Upper lobe of left lung (tissue), 4 donors: ENCODE results near the gene CYB561.

Source experiments
- CTCF ChIP-seq, 6 experiments: fragments of 450-650 bp in 4 of 6; fragments of 200-600 bp in 2 of 6; sonication (generic) in 2 of 6; IDR thresholded peaks; one replicate each; pipeline ENCODE4 v1.5.1; 2016 to 2019; ENCODE audit warnings: antibody characterized with exemption in 6 of 6
- POLR2A ChIP-seq, 4 donors: fragments of 450-650 bp; IDR thresholded peaks; one replicate each; pipeline ENCODE4 v1.5.1; 2016 to 2017; ENCODE audit warnings: antibody characterized with exemption in 4 of 4, mild to moderate bottlenecking in 2 of 4
- POLR2AphosphoS5 ChIP-seq, 2 donors: sonication (generic); formaldehyde crosslinking; IDR thresholded peaks; one replicate each; pipeline ENCODE4 v1.5.1; 2017; ENCODE audit warnings: antibody characterized with exemption in 2 of 2

DNA sequence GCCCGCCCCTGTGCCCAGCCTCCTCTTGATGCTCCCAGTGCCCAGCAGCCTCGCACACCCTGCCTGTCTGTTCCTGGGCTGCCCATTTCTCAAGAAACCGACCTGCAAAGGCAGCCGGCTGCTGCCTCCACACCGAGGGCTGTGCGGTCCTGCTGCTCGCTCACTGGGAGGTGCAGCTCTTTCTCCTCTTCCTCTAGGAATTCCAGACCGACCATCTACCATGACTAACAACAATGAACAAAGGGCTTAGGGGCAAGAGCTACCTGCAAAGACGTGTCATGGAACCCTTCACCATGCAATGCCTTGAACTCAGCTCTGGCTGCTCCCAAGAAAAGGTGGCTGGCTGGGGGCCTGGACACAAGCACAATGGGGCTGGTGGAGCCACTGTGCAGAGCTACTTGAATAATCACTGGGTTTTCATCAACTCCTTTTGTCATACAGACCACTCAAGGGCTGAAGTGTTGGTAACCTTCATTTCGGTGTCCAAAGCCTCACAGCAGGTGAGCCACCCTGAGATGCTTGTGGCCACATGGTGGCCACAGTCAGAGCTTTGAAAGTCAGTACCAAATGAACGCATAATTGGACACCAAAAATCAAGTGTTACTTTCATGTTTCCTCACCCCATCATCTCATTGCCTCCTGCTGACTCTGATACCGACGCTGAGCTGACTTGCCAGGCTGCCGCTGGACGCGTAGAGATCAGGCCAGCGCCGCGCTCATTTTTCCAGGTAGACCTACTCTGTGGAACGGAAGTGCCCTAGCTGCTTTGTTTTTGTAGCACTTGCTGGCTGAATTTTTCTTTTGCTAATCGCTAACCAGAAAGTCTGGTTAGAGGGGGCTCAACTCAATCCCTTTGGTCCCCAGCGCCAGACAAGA lies 19.8 kb downstream of the CYB561 start:
- TF ChIP-seq CTCF (IDR thresholded peaks at IDR 0.05) (no peak), POLR2A (IDR thresholded peaks at IDR 0.05) (no peak), POLR2AphosphoS5 (IDR thresholded peaks at IDR 0.05) (no peak)
